ENCODE results near the gene UBAC1. TPM values are rescaled to one million over a fixed set of nuclear protein-coding genes. Genes with fewer than 3 reads are reported as not detected.
A peak's percentile ranks its signal among the peaks of the same experiment; 100 is the strongest.

Gene UBAC1
- total RNA-seq, 2 donors from 2014 or later, result 47.9 to 48.4 TPM

- peak overlapping the region; percentile 73 for H3K27ac Mint-ChIP-seq
- H3K4me1 ChIP-seq (ENCODE audit: control insufficient read depth, insufficient read depth, low read length), result peaks cover 27% of the 10 kb centered on the region
These were observed 70.8 kb downstream of the UBAC1 start for GRCh38 chr9:135890190-135891026.

DNA sequence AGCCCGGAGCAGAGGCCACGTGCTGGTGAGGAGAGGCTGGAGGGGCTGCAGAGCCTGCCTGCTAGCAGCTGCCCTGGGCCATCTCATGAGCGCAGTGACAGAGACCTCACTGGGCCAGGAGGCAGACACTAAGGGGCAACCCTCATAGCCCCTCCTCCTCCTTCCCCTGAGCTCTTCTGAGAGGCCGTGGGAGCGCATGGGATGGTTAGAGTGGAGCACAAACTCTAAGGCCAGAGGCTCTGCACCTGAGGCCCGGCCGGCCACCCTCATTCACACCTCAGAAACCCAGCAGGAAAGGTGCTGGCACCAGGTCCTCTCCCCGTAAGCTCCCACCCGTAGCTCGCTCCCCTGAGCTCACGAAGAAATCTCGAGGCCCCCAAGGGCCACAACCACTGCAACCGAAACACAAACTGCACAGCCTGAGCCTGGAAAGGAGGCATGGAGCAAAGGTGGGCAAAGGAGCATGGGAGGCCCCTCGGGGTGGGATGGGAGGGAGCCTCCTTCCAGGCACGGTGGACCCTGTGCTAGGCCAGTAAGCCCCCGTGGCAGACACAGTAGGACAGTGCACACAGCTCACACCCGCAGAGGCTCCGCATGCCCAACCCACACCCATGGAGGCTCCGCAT, 71.5 kb downstream of the UBAC1 start:
- H3K27me3 ChIP-seq (ENCODE audit: control insufficient read depth, insufficient read depth, low read length, poor library complexity, severe bottlenecking), result no peaks in the 10 kb centered on the region
- 91% methylated on average over 7 to 19 of the region's 19 CpGs for WGBS, 2 experiments (ENCODE audit: insufficient coverage in 1 of 2, insufficient read length in 1 of 2)
- H3K4me3 Mint-ChIP-seq, result no peak overlapping the region
- no peak overlapping the region for H3K4me3 ChIP-seq (ENCODE audit: low read length)
- peak; percentile 55 for DNase-seq
- peaks cover 79% of the 10 kb centered on the region for H3K4me1 Mint-ChIP-seq
- peaks cover under 1% of the 10 kb centered on the region for H3K36me3 Mint-ChIP-seq (ENCODE audit: low read depth)
- H3K9ac ChIP-seq (ENCODE audit: extremely low read depth, low read length, poor library complexity, severe bottlenecking), result no peak overlapping the region
- peaks cover 27% of the 10 kb centered on the region for H3K4me1 ChIP-seq (ENCODE audit: control insufficient read depth, insufficient read depth, low read length)
- H3K9me3 Mint-ChIP-seq, result peaks cover 1% of the 10 kb centered on the region
- H3K27ac Mint-ChIP-seq, result peak overlapping the region; percentile 87
- TF ChIP-seq CTCF (conservative IDR thresholded peaks at IDR 0.05), result no peak
- H3K9me3 ChIP-seq (ENCODE audit: control insufficient read depth, low read length), result no peaks in the 10 kb centered on the region
- H3K36me3 ChIP-seq (ENCODE audit: control insufficient read depth, insufficient read depth, low read length), result no peaks in the 10 kb centered on the region
- H3K27me3 Mint-ChIP-seq (ENCODE audit: insufficient read depth), result no peaks in the 10 kb centered on the region
- H3K27ac ChIP-seq (ENCODE audit: low read depth, low read length), result peak overlapping the region; percentile 13

More at GRCh38 chr9:135890190-135891026, 70.8 kb downstream of the UBAC1 start:
- Mint-ChIP-seq H3K9me3 (peaks cover 5% of the 10 kb centered on the region), H3K27me3 (ENCODE audit: insufficient read depth) (no peaks in the 10 kb centered on the region), H3K36me3 (ENCODE audit: low read depth) (peaks cover 6% of the 10 kb centered on the region), H3K4me3 (no peak overlapping the region), H3K4me1 (peaks cover 72% of the 10 kb centered on the region)
- H3K27ac ChIP-seq (ENCODE audit: low read depth, low read length), result peak overlapping the region; percentile 8
- peaks cover 4% of the 10 kb centered on the region for H3K9me3 ChIP-seq (ENCODE audit: control insufficient read depth, low read length)
- WGBS, 2 experiments (ENCODE audit: insufficient coverage in 1 of 2, insufficient read length in 1 of 2), result 91 to 93% methylated on average over 7 to 18 of the region's 18 CpGs
- no peak overlapping the region for H3K9ac ChIP-seq (ENCODE audit: extremely low read depth, low read length, poor library complexity, severe bottlenecking)
- H3K36me3 ChIP-seq (ENCODE audit: control insufficient read depth, insufficient read depth, low read length), result no peaks in the 10 kb centered on the region
- TF ChIP-seq CTCF (conservative IDR thresholded peaks at IDR 0.05), result no peak
- peak; percentile 58 for DNase-seq
- H3K27me3 ChIP-seq (ENCODE audit: control insufficient read depth, insufficient read depth, low read length, poor library complexity, severe bottlenecking), result no peaks in the 10 kb centered on the region
- no peak overlapping the region for H3K4me3 ChIP-seq (ENCODE audit: low read length)

DNA sequence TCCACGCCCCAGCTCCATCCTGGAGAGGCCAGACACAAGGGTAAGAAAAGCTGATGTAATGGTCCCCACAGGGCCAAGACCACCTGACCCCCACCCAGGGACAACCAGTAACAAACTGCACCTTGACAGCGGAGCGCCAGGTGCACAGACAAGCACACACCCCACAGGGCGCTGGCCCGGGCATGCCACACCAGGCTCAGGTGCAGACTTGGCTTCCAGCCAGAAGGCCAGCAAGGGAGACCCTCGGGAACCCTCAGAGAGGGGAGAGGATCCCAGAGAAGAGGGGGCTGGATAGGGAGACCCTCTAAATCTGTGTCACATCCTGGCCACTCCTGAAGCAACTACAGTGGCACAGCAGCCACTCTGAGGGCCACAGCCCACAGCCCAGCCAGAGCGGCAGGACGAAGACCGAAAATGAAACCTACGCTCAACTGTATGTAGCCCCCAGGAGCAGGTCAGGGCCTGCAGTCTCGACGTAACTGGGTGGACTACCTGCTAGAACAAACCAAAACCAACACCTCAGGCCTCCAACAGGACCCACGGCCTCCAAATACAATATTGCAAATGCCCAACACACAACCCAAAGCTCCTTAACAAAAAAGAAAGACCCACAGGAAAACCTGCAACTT, 72.3 kb downstream of the UBAC1 start:
- 93% methylated on average over 2 to 13 of the region's 13 CpGs for WGBS, 2 experiments (ENCODE audit: insufficient coverage in 1 of 2, insufficient read length in 1 of 2)
- H3K4me1 Mint-ChIP-seq, result peaks cover 80% of the 10 kb centered on the region
- no peaks in the 10 kb centered on the region for H3K27me3 ChIP-seq (ENCODE audit: control insufficient read depth, insufficient read depth, low read length, poor library complexity, severe bottlenecking)
- no peaks in the 10 kb centered on the region for H3K27me3 Mint-ChIP-seq (ENCODE audit: insufficient read depth)
- peaks cover 24% of the 10 kb centered on the region for H3K4me1 ChIP-seq (ENCODE audit: control insufficient read depth, insufficient read depth, low read length)
- no peaks in the 10 kb centered on the region for H3K36me3 Mint-ChIP-seq (ENCODE audit: low read depth)
- H3K27ac ChIP-seq (ENCODE audit: low read depth, low read length), result peak overlapping the region; percentile 41
- H3K4me3 ChIP-seq (ENCODE audit: low read length), result no peak overlapping the region
- peak overlapping the region; percentile 87 for H3K27ac Mint-ChIP-seq
- no peaks in the 10 kb centered on the region for H3K9me3 ChIP-seq (ENCODE audit: control insufficient read depth, low read length)
- H3K9me3 Mint-ChIP-seq, result no peaks in the 10 kb centered on the region
- no peak for DNase-seq
- H3K36me3 ChIP-seq (ENCODE audit: control insufficient read depth, insufficient read depth, low read length), result no peaks in the 10 kb centered on the region
- TF ChIP-seq CTCF (conservative IDR thresholded peaks at IDR 0.05), result no peak
- no peak overlapping the region for H3K4me3 Mint-ChIP-seq
- no peak overlapping the region for H3K9ac ChIP-seq (ENCODE audit: extremely low read depth, low read length, poor library complexity, severe bottlenecking)

All from endodermal cell (in vitro differentiated cells).